Osteoblast (primary cell): Measurements from ENCODE around the gene TNRC18. TPM values are rescaled to one million over a fixed set of nuclear protein-coding genes. Genes with fewer than 3 reads are reported as not detected.

Source experiments
- DNase-seq: peaks from one replicate; pipeline ENCODE4 v3.0.0; 2011; ENCODE audit warnings: low spot score, mixed read lengths; ENCODE audit not compliant: insufficient read length; ENCODE audit errors: missing footprints
- H2AFZ ChIP-seq: 2 replicates; pipeline ENCODE4 v1.6.0; 2011; ENCODE audit warnings: mild to moderate bottlenecking, low read length
- H3K27ac ChIP-seq: 2 replicates; pipeline ENCODE4 v1.5.1; 2011; ENCODE audit warnings: mild to moderate bottlenecking, low read depth, low read length, moderate library complexity
- H3K27me3 ChIP-seq: 2 replicates; pipeline ENCODE4 v1.6.0; 2012; ENCODE audit warnings: mild to moderate bottlenecking, control low read depth, inconsistent platforms, low read length, moderate library complexity; ENCODE audit not compliant: insufficient read depth
- H3K36me3 ChIP-seq: 2 replicates; pipeline ENCODE4 v1.5.1; 2011; ENCODE audit warnings: mild to moderate bottlenecking, low read length, control low read depth, moderate library complexity; ENCODE audit not compliant: insufficient read depth
- H3K4me1 ChIP-seq: 2 replicates; pipeline ENCODE4 v1.5.1; 2011; ENCODE audit warnings: mild to moderate bottlenecking, low read length, control low read depth, moderate library complexity; ENCODE audit not compliant: insufficient read depth
- H3K4me2 ChIP-seq: 2 replicates; pipeline ENCODE4 v1.6.0; 2011; ENCODE audit warnings: mild to moderate bottlenecking, low read length; ENCODE audit not compliant: insufficient read depth
- H3K4me3 ChIP-seq: fragments of 200-600 bp; sonication (generic); 3 replicates; pipeline ENCODE4 v1.5.1; 2012; ENCODE audit warnings: mild to moderate bottlenecking, low read length, inconsistent platforms; ENCODE audit not compliant: insufficient read depth
- H3K79me2 ChIP-seq: 2 replicates; pipeline ENCODE4 v1.6.0; 2012; ENCODE audit warnings: mild to moderate bottlenecking, low read length, control low read depth, inconsistent platforms; ENCODE audit not compliant: insufficient read depth
- H3K9me3 ChIP-seq: 2 replicates; pipeline ENCODE4 v1.5.1; 2011; ENCODE audit warnings: low read depth, low read length, control low read depth
- H4K20me1 ChIP-seq: 2 replicates; pipeline ENCODE4 v1.6.0; 2012; ENCODE audit warnings: mild to moderate bottlenecking, low read length, control low read depth; ENCODE audit not compliant: insufficient read depth
- CTCF ChIP-seq: IDR thresholded peaks from 2 replicates; pipeline ENCODE4 v1.5.1; 2011; ENCODE audit warnings: mild to moderate bottlenecking, low read depth, low read length, moderate library complexity; ENCODE audit errors: extremely low read depth
- total RNA-seq: library from RNA; depleted of rRNA; stranded (reverse); fragments of >200 nt; gene quantifications from 2 replicates; pipeline ENCODE4 v1.2.3, GENCODE V29; 2012

Gene TNRC18
- total RNA-seq, 1 donor, result 83.6 TPM

GRCh38 chr7:5381071-5381772, 42.4 kb downstream of the TNRC18 start:
- Histone ChIP-seq H4K20me1 (peaks cover 76% of the 10 kb centered on the region), H3K4me3 (no peak overlapping the region), H3K9me3 (no peaks in the 10 kb centered on the region), H3K4me2 (no peak overlapping the region), H3K4me1 (peaks cover 11% of the 10 kb centered on the region), H3K36me3 (peaks cover 24% of the 10 kb centered on the region), H3K79me2 (peaks cover 93% of the 10 kb centered on the region), H3K27ac (no peak overlapping the region), H2AFZ (no peak overlapping the region), H3K27me3 (no peaks in the 10 kb centered on the region)
- peak; percentile 72 for DNase-seq
- no peak for TF ChIP-seq CTCF

GRCh38 chr7:5380350-5381070, 43.1 kb downstream of the TNRC18 start:
- Histone ChIP-seq H3K4me3 (no peak overlapping the region), H3K36me3 (peaks cover 23% of the 10 kb centered on the region), H3K9me3 (no peaks in the 10 kb centered on the region), H3K27ac (no peak overlapping the region), H3K27me3 (no peaks in the 10 kb centered on the region), H3K4me2 (no peak overlapping the region), H3K4me1 (peaks cover 11% of the 10 kb centered on the region), H4K20me1 (peaks cover 82% of the 10 kb centered on the region), H2AFZ (no peak overlapping the region), H3K79me2 (peaks cover 95% of the 10 kb centered on the region)
- TF ChIP-seq CTCF, result no peak
- peak; percentile 72 for DNase-seq

- no peak overlapping the region for H3K4me3 ChIP-seq
- peaks cover 24% of the 10 kb centered on the region for H3K36me3 ChIP-seq
- no peak overlapping the region for H3K4me2 ChIP-seq
- TF ChIP-seq CTCF, result no peak
- H3K27me3 ChIP-seq, result no peaks in the 10 kb centered on the region
- H3K27ac ChIP-seq, result no peak overlapping the region
- DNase-seq, result peak; percentile 54
- peaks cover 96% of the 10 kb centered on the region for H3K79me2 ChIP-seq
- no peak overlapping the region for H2AFZ ChIP-seq
- H4K20me1 ChIP-seq, result peaks cover 82% of the 10 kb centered on the region
- no peaks in the 10 kb centered on the region for H3K9me3 ChIP-seq
- H3K4me1 ChIP-seq, result peaks cover 11% of the 10 kb centered on the region
Observed at GRCh38 chr7:5379546-5379945, 44.1 kb downstream of the TNRC18 start.

GRCh38 chr7:5377816-5378215, 45.8 kb downstream of the TNRC18 start:
- no peak overlapping the region for H3K27ac ChIP-seq
- H3K36me3 ChIP-seq, result peaks cover 29% of the 10 kb centered on the region
- no peak for TF ChIP-seq CTCF
- peaks cover 6% of the 10 kb centered on the region for H3K4me1 ChIP-seq
- peaks cover 70% of the 10 kb centered on the region for H4K20me1 ChIP-seq
- H3K4me2 ChIP-seq, result no peak overlapping the region
- no peak overlapping the region for H2AFZ ChIP-seq
- DNase-seq, result peak; percentile 62
- no peaks in the 10 kb centered on the region for H3K27me3 ChIP-seq
- H3K4me3 ChIP-seq, result no peak overlapping the region
- peaks cover 94% of the 10 kb centered on the region for H3K79me2 ChIP-seq
- no peaks in the 10 kb centered on the region for H3K9me3 ChIP-seq
